ENCODE measurements around the gene ATP6V0E1.

ATP6V0E1 gene

GRCh38 chr5:172999372-172999973, 15.9 kb downstream of the ATP6V0E1 start:
- DNase-seq, result no peak
- no peak for TF ChIP-seq CTCF (IDR thresholded peaks at IDR 0.05; ENCODE audit: low read depth, low read length)
- Histone ChIP-seq H3K27ac (no peak overlapping the region), H3K27me3 (ENCODE audit: insufficient read depth, low read depth, severe bottlenecking) (no peaks in the 10 kb centered on the region), H3K36me3 (peaks cover 20% of the 10 kb centered on the region), H3K4me3 (ENCODE audit: low read depth, low read length) (no peak overlapping the region), H3K9me3 (ENCODE audit: severe bottlenecking) (no peaks in the 10 kb centered on the region)

GRCh38 chr5:172999974-173000373, 16.4 kb downstream of the ATP6V0E1 start:
- H3K36me3 ChIP-seq, result peaks cover 15% of the 10 kb centered on the region

DNA sequence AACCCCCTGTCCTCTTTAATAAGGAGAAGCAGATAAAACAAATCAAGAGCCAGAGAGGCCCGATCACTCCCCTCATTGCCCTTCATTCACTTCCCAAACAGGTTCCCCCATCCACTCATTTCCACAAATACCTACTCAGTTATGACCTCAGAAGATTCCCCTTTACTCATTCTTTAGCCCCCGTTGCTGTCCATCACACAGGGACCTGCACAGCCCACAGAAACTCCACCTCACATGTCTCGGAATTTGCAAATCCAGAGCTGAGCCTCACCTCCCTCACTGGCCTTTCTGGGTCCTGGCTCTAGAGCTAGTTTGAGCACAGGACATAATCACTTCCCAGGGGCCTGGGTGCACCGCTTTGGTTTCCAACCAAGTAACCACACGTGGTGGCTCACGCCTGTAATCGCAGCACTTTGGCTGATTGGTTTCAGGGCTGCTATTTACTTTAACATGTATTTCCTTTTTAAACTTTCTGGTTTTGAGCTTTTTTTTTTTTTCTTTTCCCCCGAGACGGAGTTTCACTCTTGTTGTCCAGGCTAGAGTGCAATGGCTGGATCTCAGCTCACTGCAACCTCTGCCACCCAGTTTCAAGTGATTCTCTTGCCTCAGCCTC, 17.8 kb downstream of the ATP6V0E1 start:
- TF ChIP-seq CTCF (IDR thresholded peaks at IDR 0.05; ENCODE audit: low read depth, low read length), result no peak

More at GRCh38 chr5:172999974-173000373, 16.4 kb downstream of the ATP6V0E1 start:
- Histone ChIP-seq H3K9me3 (ENCODE audit: severe bottlenecking) (no peaks in the 10 kb centered on the region), H3K27me3 (ENCODE audit: insufficient read depth, low read depth, severe bottlenecking) (no peaks in the 10 kb centered on the region), H3K27ac (no peak overlapping the region), H3K4me3 (ENCODE audit: low read depth, low read length) (no peak overlapping the region)
- no peak for DNase-seq
- no peak for TF ChIP-seq CTCF (IDR thresholded peaks at IDR 0.05; ENCODE audit: low read depth, low read length)

DNA sequence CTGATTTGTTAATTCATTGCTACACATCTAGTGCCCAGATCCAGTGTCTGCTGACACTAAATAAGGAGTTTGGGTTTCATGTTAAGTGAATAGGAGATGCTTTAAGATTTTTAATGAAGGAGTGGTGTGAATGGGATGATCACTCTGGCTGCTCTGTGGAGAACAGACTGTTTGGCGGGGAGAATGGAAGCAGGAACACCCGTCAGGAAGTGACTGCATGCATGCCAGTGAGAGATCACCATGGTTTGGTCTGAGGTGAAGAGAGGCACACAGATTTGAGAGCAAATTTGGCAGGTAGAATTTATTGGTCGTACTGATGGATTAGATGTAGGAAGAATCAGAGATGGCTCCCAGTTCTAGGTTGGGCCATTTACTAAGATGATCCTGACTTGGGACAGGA, 19.8 kb downstream of the ATP6V0E1 start:
- no peak for DNase-seq
- H3K4me3 ChIP-seq (ENCODE audit: low read depth, low read length), result no peak overlapping the region
- H3K36me3 ChIP-seq, result no peaks in the 10 kb centered on the region; the same call in 1 of the 2 replicates
- no peak for TF ChIP-seq CTCF (IDR thresholded peaks at IDR 0.05; ENCODE audit: low read depth, low read length)
- no peaks in the 10 kb centered on the region for H3K27me3 ChIP-seq (ENCODE audit: insufficient read depth, low read depth, severe bottlenecking)
- no peak overlapping the region for H3K27ac ChIP-seq
- no peaks in the 10 kb centered on the region for H3K9me3 ChIP-seq (ENCODE audit: severe bottlenecking)

More for the DNA sequence above, 17.8 kb downstream of the ATP6V0E1 start:
- H3K27ac ChIP-seq, result no peak overlapping the region
- H3K36me3 ChIP-seq, result peaks cover 3% of the 10 kb centered on the region; the same call in 1 of the 2 replicates
- DNase-seq, result no peak
- H3K27me3 ChIP-seq (ENCODE audit: insufficient read depth, low read depth, severe bottlenecking), result no peaks in the 10 kb centered on the region
- H3K4me3 ChIP-seq (ENCODE audit: low read depth, low read length), result no peak overlapping the region
- H3K9me3 ChIP-seq (ENCODE audit: severe bottlenecking), result no peaks in the 10 kb centered on the region

- TF ChIP-seq CTCF (IDR thresholded peaks at IDR 0.05; ENCODE audit: low read depth, low read length), result no peak
- Histone ChIP-seq H3K27ac (no peak overlapping the region), H3K36me3 (no peaks in the 10 kb centered on the region; the same call in 1 of the 2 replicates), H3K4me3 (ENCODE audit: low read depth, low read length) (no peak overlapping the region), H3K9me3 (ENCODE audit: severe bottlenecking) (no peaks in the 10 kb centered on the region), H3K27me3 (ENCODE audit: insufficient read depth, low read depth, severe bottlenecking) (no peaks in the 10 kb centered on the region)
- DNase-seq, result no peak
Observed at GRCh38 chr5:173004013-173004412, 20.4 kb downstream of the ATP6V0E1 start.
